HUDEP-2 (cell line): Measurements from ENCODE around the gene TMEM269.
"Not testable (repeated sequence)": the region's sequence is repeated elsewhere in the genome, so short reads cannot be mapped to it uniquely, and the experiment has no call there.

Source experiments
- DNase-seq, 76 experiments: peaks; one replicate each; lab custom pipeline; 2025; ENCODE audit not compliant: unreplicated experiment in 76 of 76; lab: John Stamatoyannopoulos, UW

The TMEM269 gene

DNA sequence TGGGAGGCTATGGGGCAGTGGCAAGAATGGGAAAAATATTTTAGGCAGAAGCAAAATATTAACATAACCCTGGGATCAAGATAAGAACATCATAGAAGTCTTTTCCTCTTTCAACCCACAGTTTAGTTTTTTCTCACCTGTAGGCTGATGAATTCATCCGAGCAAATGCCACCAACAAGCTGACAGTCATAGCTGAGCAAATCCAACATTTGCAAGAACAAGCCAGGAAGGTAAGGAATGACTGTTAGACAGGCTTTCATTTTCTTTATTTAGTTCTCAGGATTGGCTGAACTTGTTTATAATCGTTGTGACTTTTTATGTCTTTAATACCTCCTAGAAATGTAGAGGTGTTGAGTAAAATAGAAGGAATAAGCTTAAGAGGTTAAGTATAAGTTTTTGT is 11.4 kb upstream of the TMEM269 start:
- no peak for DNase-seq

DNA sequence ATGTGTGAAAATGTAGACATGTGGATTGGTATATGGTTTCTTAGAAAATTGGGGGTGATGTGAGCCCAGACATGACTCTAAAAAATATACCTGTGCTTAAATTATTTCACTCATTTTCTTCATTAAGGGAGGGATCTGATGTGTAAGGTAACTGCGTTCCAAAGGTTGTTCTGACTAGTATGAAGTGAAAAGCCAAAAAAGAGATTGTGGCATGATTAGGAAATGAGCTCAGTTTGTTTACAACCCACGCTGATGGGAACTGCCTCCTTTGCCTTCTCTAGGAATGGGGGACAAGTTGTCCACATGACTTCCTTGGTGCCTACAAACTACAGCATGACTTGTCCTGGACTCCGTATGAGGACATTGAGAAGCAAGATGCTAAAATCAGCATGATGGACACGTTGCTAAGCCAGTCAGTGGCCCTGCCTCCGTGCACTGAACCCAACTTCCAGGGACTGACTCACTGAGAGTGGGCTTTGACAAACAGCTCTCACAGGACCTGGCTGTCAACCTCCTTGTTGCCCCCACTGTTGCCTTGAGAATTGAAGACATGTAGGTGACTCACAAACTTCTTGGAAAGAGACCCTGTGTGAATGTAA is 9.8 kb upstream of the TMEM269 start:
- DNase-seq, result no peak

DNA sequence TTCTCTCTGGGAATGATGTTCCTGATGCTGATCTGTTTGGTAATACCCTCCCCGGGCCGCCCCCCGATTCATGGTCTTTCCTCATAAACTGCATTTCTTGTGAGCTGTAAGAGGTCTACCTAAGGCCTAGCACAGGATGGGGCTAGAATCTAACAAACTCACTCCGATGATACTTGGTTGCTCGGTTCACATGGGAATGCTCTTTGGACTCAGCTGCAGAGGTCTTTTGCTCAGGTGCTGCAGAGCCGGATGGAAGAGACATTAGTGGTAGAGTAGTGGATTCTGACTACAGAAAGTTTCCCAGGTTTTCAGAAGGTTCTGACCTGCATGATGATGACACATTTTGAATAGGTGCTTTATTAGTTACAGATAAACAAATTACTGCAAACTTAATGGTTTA is 8.3 kb upstream of the TMEM269 start:
- DNase-seq, result no peak

DNA sequence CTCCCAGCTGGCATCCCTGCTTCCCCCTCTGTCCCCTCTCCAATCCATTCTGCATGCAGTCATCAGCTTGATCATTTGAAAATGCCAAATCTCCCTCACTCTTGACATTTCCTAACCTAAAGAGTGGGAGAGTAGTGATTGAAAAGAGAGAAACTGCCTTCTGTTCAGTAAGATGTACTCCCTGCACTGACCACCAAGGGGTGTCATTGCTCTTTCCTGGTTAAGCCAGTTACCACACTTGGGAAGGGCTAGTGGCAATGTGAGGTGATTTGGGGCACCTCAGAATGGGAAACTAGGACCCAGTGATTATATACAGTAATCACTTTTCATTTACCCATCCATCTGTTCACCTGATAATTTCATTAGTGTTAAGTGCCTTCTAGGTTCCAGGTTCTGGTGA is 6.9 kb upstream of the TMEM269 start:
- peak in 41 of 76 experiments; percentile 4 to 60 (median 35) for DNase-seq

DNA sequence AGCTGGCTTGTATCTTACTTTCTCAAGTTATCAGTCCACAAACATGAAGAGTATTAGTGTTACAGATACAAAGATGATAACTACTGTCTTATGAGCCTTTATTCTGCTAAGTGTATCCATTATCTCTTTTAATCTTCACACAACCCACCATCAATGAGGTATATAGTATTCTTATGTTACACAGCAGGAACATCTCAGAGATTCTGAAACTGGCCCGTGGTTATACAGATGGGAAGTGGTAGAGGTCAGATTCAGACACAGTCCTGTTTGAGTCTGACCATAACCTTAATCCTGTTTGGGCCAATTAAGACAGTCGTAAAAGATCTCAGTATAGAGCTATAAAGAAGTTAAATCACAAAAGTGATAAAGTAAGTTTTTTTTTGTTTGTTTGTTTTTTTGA is 5.1 kb upstream of the TMEM269 start:
- no peak for DNase-seq

DNA sequence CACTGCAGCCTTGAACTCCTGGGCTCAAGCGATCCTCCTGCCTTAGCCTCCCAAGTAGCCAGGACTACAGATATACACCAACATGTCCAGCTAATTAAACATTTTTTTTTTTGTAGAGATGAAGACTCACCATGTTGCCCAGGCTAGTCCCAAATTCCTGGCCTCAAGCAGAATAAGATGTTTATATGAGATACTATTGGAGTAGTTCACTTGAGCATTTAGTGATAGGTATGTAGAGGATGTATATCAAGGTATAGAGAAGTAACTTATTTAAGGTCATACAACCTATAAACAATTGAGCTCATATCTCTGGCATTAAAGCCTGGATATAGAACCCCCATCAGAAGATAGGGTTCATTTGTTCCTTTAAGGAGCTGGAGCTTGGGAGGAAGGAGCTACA is 4.6 kb upstream of the TMEM269 start:
- DNase-seq, result no peak

DNA sequence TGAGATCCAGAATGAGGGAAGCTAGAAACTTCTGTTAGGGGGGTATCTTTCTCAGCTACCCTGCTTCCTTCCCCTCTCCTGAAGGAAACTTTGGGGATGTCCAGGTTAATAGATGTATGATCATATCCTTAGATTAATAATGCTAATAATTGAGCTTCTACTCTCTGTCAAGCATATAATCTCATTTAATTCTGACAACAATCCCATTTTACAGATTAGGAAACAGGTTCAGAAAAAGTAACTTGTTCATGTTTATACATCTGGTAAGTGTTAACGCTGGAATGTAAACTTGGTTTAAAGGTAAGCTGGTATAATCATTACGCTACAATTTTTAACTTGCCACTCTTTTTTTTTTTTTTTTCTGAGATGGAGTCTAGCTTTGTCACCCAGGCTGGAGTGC is 1.7 kb upstream of the TMEM269 start:
- no peak for DNase-seq

DNA sequence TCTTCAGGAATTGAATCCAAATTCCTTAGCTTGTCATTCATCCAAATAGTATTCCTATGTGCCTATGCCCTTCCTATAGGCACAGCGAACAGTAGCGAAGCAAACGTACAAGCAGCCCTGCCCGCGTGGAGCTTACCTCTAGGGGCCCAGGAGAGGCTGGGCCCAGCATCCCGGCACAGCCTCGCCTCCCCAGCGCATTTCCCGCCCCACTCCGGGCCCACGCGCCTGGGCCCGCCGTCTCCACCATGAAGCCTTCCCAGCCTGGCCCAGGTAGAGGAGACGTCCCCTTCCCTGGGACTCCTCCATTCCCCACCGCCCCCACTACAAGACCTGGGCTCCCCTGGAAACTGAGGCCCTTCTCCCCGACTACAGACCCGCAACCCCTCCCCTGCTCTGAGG is 245 bp upstream of the TMEM269 start:
- DNase-seq, result no peak

DNA sequence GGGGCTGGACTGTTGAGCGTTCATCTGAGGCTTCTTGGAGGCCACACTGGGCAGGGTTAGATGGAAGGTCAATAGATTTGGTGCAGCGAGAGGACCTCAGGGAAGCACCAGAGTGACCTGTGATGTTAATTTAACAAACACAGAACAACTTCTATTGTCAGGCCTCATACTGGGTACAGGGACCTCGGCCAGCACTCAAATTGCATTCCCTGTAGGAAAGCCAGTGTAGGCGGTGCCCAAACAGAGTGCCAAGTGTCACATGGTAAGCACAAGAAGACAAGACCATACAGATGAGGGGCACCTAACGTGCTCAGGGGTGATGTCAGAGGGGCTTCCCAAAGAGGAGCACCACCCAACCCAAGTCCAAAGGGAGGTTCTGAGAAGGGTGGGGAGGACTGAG is 1.3 kb downstream of the TMEM269 start:
- no peak for DNase-seq

DNA sequence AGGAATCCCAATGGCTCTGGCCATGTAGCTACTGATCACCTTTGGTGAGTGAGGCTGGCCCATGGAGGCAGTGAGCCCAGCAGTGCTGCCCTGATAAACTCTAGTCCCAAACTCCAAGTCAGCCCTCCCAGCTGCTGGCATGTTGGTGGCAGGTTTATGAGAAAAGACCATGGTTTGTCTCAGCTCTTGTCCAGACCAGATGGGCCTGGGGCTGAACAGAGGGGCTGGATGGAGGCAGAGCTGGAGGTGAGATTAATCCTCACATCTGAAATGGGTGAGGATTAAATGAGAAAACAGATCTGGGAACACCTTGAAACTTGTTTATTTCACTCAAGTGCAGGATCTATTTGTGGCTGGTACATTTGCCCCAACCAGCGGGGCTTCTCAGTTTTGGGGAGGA is 3.2 kb downstream of the TMEM269 start:
- DNase-seq, result no peak

DNA sequence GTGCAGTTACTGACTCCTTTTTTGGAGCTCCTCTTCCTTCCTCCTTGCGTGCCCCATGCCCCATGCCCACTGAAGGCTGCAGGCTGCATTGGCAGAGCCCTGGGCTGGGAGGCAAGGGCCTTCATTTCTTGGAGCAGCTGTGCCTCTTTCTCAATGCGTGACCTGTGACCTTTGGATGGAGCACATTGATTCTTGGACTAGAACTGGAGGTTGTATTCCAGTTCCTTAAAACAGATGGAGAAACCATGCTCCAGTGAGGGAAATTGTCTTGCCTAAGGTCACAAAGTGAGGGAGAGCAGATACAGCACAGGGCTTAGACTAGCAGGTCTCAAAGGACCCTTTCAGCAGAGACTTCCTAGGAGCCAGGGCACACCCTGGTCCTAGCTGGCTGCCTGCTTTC is 9.0 kb downstream of the TMEM269 start:
- no peak for DNase-seq

DNA sequence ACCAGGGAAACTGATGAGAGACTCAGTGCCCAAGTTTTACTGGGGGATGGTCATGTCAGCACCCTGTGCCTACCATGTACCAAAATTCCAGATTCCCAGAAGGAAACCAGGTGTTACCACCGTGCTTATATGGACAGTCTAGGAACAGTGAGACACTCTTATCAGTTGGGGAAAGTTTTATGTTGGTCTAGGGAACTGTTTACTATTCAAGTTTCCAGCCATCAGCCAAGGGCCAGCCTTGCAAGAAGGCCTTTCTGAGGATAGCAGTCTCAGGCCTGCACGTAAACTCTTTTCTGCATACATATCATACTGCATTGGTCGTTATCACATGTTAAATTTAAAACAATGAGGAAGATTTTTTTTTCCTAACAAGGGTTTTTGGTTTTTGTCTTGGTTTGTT is 12.6 kb downstream of the TMEM269 start:
- DNase-seq, result no peak

DNA sequence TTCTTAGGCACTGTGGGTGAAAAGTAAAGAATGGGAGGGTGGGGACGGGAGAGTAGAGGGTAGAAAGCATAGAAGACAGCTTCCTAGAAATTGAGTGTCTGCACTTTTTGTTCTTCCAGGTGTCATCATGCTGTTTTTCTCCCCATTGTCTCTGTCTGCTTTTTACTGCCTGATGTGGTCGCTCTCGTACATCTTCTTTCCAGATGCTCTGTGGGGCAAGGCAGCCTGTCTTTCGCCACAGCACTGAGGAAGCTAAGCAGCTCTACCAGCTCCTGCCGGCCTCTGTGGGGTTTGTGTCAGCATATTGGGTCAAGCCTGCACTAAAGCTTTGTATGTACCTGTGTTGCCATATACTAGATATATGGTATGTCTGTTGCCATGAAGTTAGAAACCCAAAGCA is 13.2 kb downstream of the TMEM269 start:
- no peak for DNase-seq

DNA sequence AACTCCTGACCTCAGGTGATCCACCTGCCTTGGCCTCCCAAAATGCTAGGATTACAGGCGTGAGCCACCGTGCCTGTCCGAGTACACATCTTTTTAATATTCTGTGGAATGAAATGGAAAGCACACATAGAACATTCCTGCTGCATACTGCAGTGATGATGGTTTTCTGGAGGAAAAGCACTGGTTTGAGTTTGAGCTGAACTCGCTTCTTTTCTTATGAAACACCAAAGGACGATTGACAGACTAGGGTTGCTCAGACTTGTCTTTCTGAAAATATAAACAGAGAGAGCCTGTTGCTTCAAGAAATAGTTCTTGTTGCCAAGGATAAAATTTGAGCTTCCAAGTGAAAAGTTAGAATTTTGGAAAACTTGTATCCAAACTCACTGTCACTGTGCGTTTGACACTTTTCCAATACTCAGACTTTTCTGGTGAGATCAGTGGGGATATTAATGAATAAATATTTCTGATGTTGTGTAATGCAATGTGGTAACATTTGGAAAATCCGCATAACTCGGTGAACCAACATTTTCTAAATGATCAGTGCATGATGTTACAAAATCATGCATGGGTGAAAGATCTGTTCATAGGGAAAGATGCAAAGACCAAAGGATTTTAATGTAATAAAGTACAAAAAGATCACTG is 17.2 kb downstream of the TMEM269 start:
- no peak for DNase-seq

DNA sequence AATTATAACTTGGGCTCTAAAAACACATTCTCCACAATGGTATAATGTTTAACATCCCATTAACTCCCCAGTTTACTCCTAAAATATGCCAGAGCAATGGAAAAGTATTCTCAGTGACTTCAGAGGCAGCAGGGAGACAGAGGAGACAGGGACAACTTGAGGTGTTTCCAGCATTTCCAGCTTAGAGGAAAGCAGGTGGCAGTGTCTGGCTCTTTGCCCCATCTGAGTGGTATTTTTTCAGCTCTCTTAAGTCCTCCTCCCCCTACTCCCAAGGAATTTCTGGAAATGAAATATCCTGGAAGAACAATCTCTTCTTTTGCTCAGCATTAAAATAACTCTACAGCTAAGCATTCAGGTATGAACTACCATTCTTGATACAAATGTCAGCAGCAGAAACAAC is 21.4 kb downstream of the TMEM269 start:
- no peak for DNase-seq

DNA sequence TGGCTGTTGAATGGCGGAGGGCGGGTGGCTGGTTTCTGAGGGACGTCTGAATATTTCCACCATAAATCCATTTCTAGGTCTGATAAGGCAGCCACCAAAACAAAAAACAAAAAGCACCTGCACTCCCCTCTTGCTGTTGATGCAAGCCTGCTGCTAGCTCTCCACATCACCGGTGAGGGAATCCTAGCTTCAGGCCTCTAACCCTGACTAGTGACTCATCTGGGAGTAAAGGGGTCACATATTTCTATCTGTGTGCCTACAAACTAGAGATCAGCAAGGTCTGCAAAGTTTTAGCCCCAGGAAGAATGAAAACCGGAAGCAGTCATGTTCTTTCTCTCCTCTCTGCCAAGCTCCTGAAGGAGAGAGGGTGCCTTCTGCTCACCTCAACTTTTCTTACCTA is 21.8 kb downstream of the TMEM269 start:
- DNase-seq, result no peak

DNA sequence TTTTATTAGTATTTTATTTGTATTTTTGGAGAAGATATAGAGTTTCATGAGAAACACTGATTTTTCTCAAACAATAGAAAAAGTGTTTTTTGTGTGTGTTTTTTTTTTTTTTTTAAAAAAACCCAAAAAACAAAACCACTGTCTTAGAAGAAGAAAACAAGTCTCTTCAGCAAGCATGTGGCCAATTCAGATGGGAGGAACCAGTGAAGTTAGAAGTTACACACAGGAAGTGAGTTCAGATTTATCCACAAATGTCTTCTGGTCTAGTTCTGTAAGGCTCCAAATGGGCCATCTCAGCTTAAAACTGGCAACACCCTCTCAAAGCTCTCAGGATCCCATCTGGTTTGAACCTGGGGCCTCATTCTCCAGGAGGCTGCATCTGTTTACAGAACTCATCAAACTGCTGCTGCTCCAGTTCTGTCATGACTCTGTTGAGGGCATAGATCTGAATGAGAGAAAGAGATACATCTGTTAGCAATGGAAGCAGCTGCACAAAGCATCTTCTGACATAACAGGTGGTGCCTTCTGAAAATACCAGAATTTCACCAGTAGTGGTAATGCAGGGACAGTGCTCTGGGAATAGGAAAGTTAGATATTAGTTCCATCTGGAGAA is 22.4 kb downstream of the TMEM269 start:
- DNase-seq, result no peak

DNA sequence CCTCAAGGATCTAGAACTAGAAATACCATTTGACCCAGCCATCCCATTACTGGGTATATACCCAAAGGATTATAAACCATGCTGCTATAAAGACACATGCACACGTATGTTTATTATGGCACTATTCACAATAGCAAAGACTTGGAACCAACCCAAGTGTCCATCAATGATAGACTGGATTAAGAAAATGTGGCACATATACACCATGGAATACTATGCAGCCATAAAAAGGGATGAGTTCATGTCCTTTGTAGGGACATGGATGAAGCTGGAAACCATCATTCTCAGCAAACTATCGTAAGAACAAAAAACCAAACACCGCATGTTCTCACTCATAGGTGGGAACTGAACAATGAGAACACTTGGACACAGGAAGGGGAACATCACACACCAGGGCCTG is 30.0 kb downstream of the TMEM269 start:
- DNase-seq, result not testable (repeated sequence)

DNA sequence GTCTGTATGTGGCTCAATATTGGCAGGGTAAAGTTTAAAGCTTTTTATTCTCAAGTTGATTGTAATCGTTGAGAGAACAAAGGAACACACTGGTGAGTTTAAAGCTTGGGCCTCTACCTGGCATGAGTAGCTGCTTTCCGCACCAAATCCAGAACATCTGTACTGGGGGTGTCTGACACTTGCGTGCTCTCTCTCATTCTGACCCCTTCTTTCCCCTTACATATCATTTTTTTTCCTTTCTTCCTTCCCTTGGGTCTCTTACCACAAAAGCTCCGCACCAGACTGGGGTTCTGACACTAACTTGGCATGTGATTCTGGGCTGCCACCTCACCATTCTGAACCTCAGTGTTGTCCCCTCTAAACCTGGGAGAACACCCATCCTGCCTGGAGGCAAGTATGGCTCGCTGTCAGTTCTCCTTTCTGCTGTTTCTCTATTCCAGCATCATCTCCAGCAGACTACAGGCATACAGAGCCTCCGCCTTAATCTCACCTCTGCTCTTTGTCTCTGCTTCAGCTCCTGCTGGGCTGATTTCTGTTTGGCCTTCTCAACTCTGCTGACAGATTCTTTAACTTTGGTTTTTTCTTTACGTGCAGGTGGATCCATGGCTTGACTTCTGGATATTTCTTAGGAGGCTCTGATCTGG is 31.3 kb downstream of the TMEM269 start:
- peak in 2 of 76 experiments; percentile 11 to 26 for DNase-seq

DNA sequence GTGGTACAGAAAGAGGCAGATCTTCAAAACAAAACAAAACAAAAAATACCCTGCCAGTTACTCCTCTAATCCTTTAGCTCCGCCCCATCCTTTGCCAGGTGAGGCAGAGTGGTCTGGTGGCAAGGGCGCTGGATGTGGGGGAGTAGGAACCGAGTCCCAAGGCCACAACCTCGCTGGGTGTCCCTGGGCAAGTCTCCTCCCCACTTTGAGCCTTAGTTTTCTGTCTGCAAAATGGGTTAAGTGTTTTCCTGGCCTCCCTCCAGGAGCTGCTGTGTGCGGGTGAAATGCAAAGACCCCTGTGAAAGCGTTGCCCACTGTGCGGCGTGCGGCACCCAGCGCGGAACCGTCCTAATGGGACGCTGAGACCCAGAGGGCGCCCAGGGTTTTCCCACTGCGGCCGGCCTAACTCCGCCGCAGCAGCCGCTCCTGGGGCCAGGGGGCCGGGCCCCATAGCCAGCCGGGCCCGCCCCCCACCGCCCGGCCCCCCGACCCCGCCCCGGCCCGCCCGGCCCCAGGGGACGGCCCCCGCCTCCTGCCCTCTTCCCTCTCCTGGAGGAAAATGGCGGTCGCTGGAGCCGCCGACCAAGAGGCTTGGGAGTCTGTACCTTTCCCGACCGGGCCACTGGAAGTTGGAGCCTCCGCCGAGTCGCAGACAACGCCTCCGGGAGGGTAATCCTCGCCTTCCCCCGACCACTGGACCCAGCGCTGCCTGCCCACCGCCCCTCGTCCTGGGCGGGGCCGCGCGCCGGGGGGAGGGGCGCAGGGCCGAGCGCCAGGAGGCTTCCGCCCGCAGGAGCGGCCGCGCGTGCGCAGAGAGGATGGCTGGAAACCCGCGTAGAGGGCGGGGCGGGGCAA is 32.0 kb downstream of the TMEM269 start, which contains the start of the genes ERMAP and SVBP:
Gene ERMAP, plus strand, starts transcription at position 538 of the 855 bp plus-strand sequence. CDS start 13,327 bp downstream, outside the sequence.
Gene SVBP, minus strand, starts transcription at position 813 of the 855 bp plus-strand sequence. CDS start 853 bp downstream, outside the sequence.
- peak in 74 of 76 experiments; percentile 11 to 93 (median 82) for DNase-seq

DNA sequence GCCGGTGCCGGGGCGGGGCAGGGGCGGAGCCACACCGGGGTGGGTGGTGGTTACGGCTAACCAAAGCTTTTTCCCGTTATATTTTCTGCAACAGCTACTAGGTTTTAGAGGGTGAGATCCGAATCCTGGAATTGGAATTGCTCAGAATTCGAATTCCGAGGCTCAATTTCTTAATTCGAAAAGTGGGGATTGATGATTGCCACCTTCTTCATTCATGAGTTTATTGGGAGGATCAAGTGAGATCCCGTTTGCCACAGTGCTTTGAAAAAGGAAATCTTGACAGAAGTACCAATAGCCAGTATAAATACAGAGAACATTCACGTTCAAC is 32.6 kb downstream of the TMEM269 start:
- DNase-seq, result no peak
